H1 (cell line): ENCODE data around the gene SH3RF2. TPM values are rescaled to one million over a fixed set of nuclear protein-coding genes. Genes with fewer than 3 reads are reported as not detected.

ENCODE experiments used
- CTCF ChIA-PET: fragments of 300-600 bp; sonication (Branson Sonifier 250); formaldehyde crosslinking; loops from one replicate; lab custom pipeline; 2021; ENCODE audit not compliant: partially characterized antibody; lab: Charles Lee
- POLR2A ChIA-PET: fragments of 300-600 bp; sonication (Branson Sonifier 250); formaldehyde crosslinking; loops from one replicate; lab custom pipeline; 2021; ENCODE audit warnings: inconsistent platforms; ENCODE audit not compliant: partially characterized antibody; lab: Charles Lee
- DNase-seq, 2 experiments: peaks; one replicate each; pipeline versions ENCODE4 v3.0.0 to v3.0.0-alpha.2; 2010 to 2022; ENCODE audit warnings: low spot score in 2 of 2, low read depth in 1 of 2, mixed read lengths in 1 of 2
- FAIRE-seq: peaks from 2 replicates; lab custom pipeline; 2011; peaks lifted over from hg19 to GRCh38; lab: Jason Lieb, UNC
- H2AFZ ChIP-seq: 2 replicates; pipeline ENCODE4 v1.8.1; 2012; ENCODE audit warnings: low read length, inconsistent platforms
- H2AK5ac ChIP-seq: 2 replicates; pipeline ENCODE4 v1.6.1; 2013; ENCODE audit warnings: low read depth, low read length
- H2BK120ac ChIP-seq: replicated peaks from 2 replicates; pipeline ENCODE3; 2013; ENCODE audit warnings: low read depth, low read length, inconsistent platforms
- H2BK12ac ChIP-seq: 2 replicates; pipeline ENCODE4 v1.6.1; 2013; ENCODE audit warnings: low read depth, low read length
- H2BK15ac ChIP-seq: 2 replicates; pipeline ENCODE4 v1.6.1; 2013; ENCODE audit warnings: low read length
- H2BK20ac ChIP-seq: 2 replicates; pipeline ENCODE4 v1.6.1; 2013; ENCODE audit warnings: low read length
- H2BK5ac ChIP-seq: 2 replicates; pipeline ENCODE4 v1.6.1; 2013; ENCODE audit warnings: low read depth, low read length
- H3K14ac ChIP-seq: 2 replicates; pipeline ENCODE4 v1.6.1; 2013; ENCODE audit warnings: inconsistent platforms; ENCODE audit not compliant: insufficient read length
- H3K18ac ChIP-seq: 2 replicates; pipeline ENCODE4 v1.6.1; 2013; ENCODE audit warnings: low read length; ENCODE audit errors: extremely low read depth
- H3K23ac ChIP-seq: 2 replicates; pipeline ENCODE4 v1.6.1; 2013; ENCODE audit warnings: inconsistent platforms; ENCODE audit not compliant: insufficient read length
- H3K23me2 ChIP-seq: 2 replicates; pipeline ENCODE4 v1.6.1; 2013; ENCODE audit warnings: low read depth, low read length
- H3K27ac ChIP-seq: 2 replicates; pipeline ENCODE4 v1.6.1; 2011; ENCODE audit warnings: low read depth, low read length, inconsistent platforms
- H3K27me3 ChIP-seq, 4 experiments: replicated peaks in 1 of 4; 1 replicate in 1 of 4; 2 replicates in 3 of 4; pipeline versions ENCODE4 v1.6.1 to v1.8.1; 2011 to 2013; ENCODE audit warnings: low read length in 3 of 4, mild to moderate bottlenecking in 3 of 4, inconsistent platforms in 2 of 4, mixed read lengths in 2 of 4, moderate library complexity in 1 of 4; ENCODE audit not compliant: control insufficient read depth in 3 of 4, insufficient read depth in 3 of 4; ENCODE audit errors: extremely low read depth in 1 of 4
- H3K36me3 ChIP-seq, 4 experiments: 2 replicates each; pipeline versions ENCODE4 v1.6.1 to v1.8.1; 2011 to 2013; ENCODE audit warnings: mild to moderate bottlenecking in 4 of 4, low read length in 3 of 4, moderate library complexity in 2 of 4, control low read depth in 1 of 4, inconsistent platforms in 1 of 4; ENCODE audit not compliant: insufficient read depth in 4 of 4, control insufficient read depth in 2 of 4
- H3K4ac ChIP-seq: replicated peaks from 2 replicates; pipeline ENCODE3; 2013; ENCODE audit warnings: low read length, low read depth, mixed read lengths, inconsistent platforms; ENCODE audit not compliant: insufficient read length
- H3K4me1 ChIP-seq, 4 experiments: replicated peaks in 1 of 4; 1 replicate in 1 of 4; 2 replicates in 3 of 4; pipeline versions ENCODE4 v1.6.1 to v1.8.1; 2011 to 2013; ENCODE audit warnings: low read length in 3 of 4, inconsistent platforms in 2 of 4, mixed read lengths in 1 of 4; ENCODE audit not compliant: insufficient read depth in 4 of 4, control insufficient read depth in 3 of 4
- H3K4me2 ChIP-seq, 2 experiments: 2 replicates each; pipeline versions ENCODE4 v1.6.1 to v1.8.1; 2011 to 2013; ENCODE audit warnings: low read depth in 2 of 2, low read length in 2 of 2, control low read depth in 1 of 2, inconsistent platforms in 1 of 2, mild to moderate bottlenecking in 1 of 2; ENCODE audit not compliant: insufficient read depth in 1 of 2
- H3K4me3 ChIP-seq, 4 experiments: fragments of 200-600, 300-600 bp in 1 of 4; sonication (generic), shearing (Covaris generic), sonication (Bioruptor Twin) in 1 of 4; 2 replicates each; pipeline versions ENCODE4 v1.5.1 to v1.8.1; 2011 to 2016; ENCODE audit warnings: low read length in 4 of 4, low read depth in 3 of 4, control low read depth in 2 of 4, inconsistent platforms in 2 of 4, mild to moderate bottlenecking in 2 of 4, mixed read lengths in 1 of 4, moderate library complexity in 1 of 4; ENCODE audit not compliant: insufficient read depth in 2 of 4; ENCODE audit errors: extremely low read depth in 1 of 4
- H3K56ac ChIP-seq: replicated peaks from 2 replicates; pipeline ENCODE3; 2013; ENCODE audit warnings: low read depth, mild to moderate bottlenecking, mixed read lengths, low read length, inconsistent platforms; ENCODE audit not compliant: insufficient read length
- H3K79me1 ChIP-seq: 2 replicates; pipeline ENCODE4 v1.6.1; 2013; ENCODE audit warnings: low read depth, low read length, control low read depth
- H3K79me2 ChIP-seq, 2 experiments: 2 replicates each; pipeline versions ENCODE4 v1.6.1 to v1.8.1; 2012 to 2013; ENCODE audit warnings: low read length in 2 of 2, mild to moderate bottlenecking in 2 of 2, inconsistent platforms in 1 of 2; ENCODE audit not compliant: insufficient read depth in 2 of 2, control insufficient read depth in 1 of 2
- H3K9ac ChIP-seq, 4 experiments: replicated peaks in 1 of 4; 1 replicate in 1 of 4; 2 replicates in 3 of 4; pipeline versions ENCODE4 v1.6.1 to v1.8.1; 2011 to 2013; ENCODE audit warnings: low read depth in 3 of 4, low read length in 3 of 4, control low read depth in 2 of 4, mild to moderate bottlenecking in 2 of 4, moderate library complexity in 2 of 4, inconsistent platforms in 1 of 4; ENCODE audit errors: extremely low read depth in 1 of 4
- H3K9me3 ChIP-seq, 2 experiments: 2 replicates each; pipeline versions ENCODE4 v1.6.1 to v1.8.1; 2012 to 2013; ENCODE audit warnings: mild to moderate bottlenecking in 2 of 2, moderate library complexity in 2 of 2, control low read depth in 1 of 2, inconsistent platforms in 1 of 2, low read depth in 1 of 2, low read length in 1 of 2, mixed read lengths in 1 of 2; ENCODE audit not compliant: insufficient read depth in 2 of 2
- H4K20me1 ChIP-seq, 2 experiments: replicated peaks in 1 of 2; 2 replicates each; pipeline versions ENCODE3 to v1.8.1; 2011 to 2013; ENCODE audit warnings: inconsistent platforms in 2 of 2, low read length in 2 of 2, mild to moderate bottlenecking in 1 of 2; ENCODE audit not compliant: insufficient read depth in 2 of 2, control insufficient read depth in 1 of 2
- H4K5ac ChIP-seq: 2 replicates; pipeline ENCODE4 v1.6.1; 2013; ENCODE audit warnings: low read length, low read depth, mixed read lengths, inconsistent platforms; ENCODE audit not compliant: insufficient read length
- H4K8ac ChIP-seq: 2 replicates; pipeline ENCODE4 v1.8.0; 2013; ENCODE audit warnings: mild to moderate bottlenecking, moderate library complexity, low read length, inconsistent platforms; ENCODE audit not compliant: insufficient read depth; ENCODE audit errors: extremely low read depth
- H4K91ac ChIP-seq: replicated peaks from 2 replicates; pipeline ENCODE3; 2013; ENCODE audit warnings: low read length, mixed read lengths, inconsistent platforms; ENCODE audit not compliant: insufficient read length
- CBX5 ChIP-seq: fragments of 300-800, 300-1000 bp; sonication (generic); IDR thresholded peaks from 2 replicates; pipeline ENCODE4 v1.7.1; 2016; ENCODE audit warnings: antibody characterized with exemption, low read length, low read depth
- CHD1 ChIP-seq: IDR thresholded peaks from 2 replicates; pipeline ENCODE4 v1.6.1; 2012; ENCODE audit warnings: low read depth, low read length, improper control_type of control experiment
- CHD2 ChIP-seq: IDR thresholded peaks from 2 replicates; pipeline ENCODE4 v1.6.1; 2012; ENCODE audit warnings: low read length, improper control_type of control experiment
- FOSL1 ChIP-seq: IDR thresholded peaks from 2 replicates; pipeline ENCODE4 v1.6.1; 2011; ENCODE audit warnings: mild to moderate bottlenecking, low read depth, low read length, moderate library complexity; ENCODE audit not compliant: insufficient read depth
- JUN ChIP-seq: IDR thresholded peaks from 2 replicates; pipeline ENCODE4 v1.6.1; 2011; ENCODE audit warnings: low read depth, mild to moderate bottlenecking, improper control_type of control experiment, low read length
- POLR2A ChIP-seq, 2 experiments: IDR thresholded peaks; 1 replicate in 1 of 2; 2 replicates in 1 of 2; pipeline ENCODE4 v1.6.1; 2011; ENCODE audit warnings: low read depth in 2 of 2, low read length in 2 of 2, mild to moderate bottlenecking in 2 of 2; ENCODE audit errors: control extremely low read depth in 1 of 2
- POU5F1 ChIP-seq: IDR thresholded peaks from 2 replicates; pipeline ENCODE4 v1.6.1; 2011; ENCODE audit warnings: low read depth, mild to moderate bottlenecking, low read length, moderate library complexity
- TAF1 ChIP-seq: IDR thresholded peaks from 2 replicates; pipeline ENCODE4 v1.6.1; 2011; ENCODE audit warnings: mild to moderate bottlenecking, low read depth, low read length
- TAF7 ChIP-seq: optimal IDR thresholded peaks from 2 replicates; pipeline ENCODE3; 2011; ENCODE audit warnings: low read depth, mild to moderate bottlenecking, inconsistent platforms, low read length, moderate library complexity, borderline replicate concordance
- TCF12 ChIP-seq: IDR thresholded peaks from 2 replicates; pipeline ENCODE4 v1.6.1; 2011; ENCODE audit warnings: low read depth, mild to moderate bottlenecking, low read length
- TEAD4 ChIP-seq: IDR thresholded peaks from 2 replicates; pipeline ENCODE4 v1.6.1; 2012; ENCODE audit warnings: low read depth, low read length, inconsistent platforms, mixed read lengths
- WGBS, 2 experiments: shearing (Covaris generic) in 1 of 2; methylation state at CpG; one replicate each; pipeline versions ENCODE4 v1.1.6 to v1.1.7; 2013 to 2015; ENCODE audit warnings: low lambda C conversion rate in 2 of 2, mixed read lengths in 2 of 2, inconsistent platforms in 1 of 2, low coverage in 1 of 2, missing lambda C conversion rate in 1 of 2; ENCODE audit not compliant: insufficient replicate concordance in 2 of 2, insufficient coverage in 1 of 2, insufficient read length in 1 of 2; ENCODE audit errors: extremely low coverage in 1 of 2, missing lambda C conversion rate in 1 of 2; 5-methylcytosine and 5-hydroxymethylcytosine counted together
- polyA plus RNA-seq, 7 experiments: library from polyadenylated mRNA; depleted of rRNA in 3 of 7; stranded (reverse) in 5 of 7; unstranded in 2 of 7; fragments of >200 nt in 5 of 7; fragments of 200-250 nt in 2 of 7; gene quantifications; 1 replicate in 5 of 7; 2 replicates in 1 of 7; 4 replicates in 1 of 7; pipeline versions ENCODE4 v1.2.1 to v1.2.3, GENCODE V29; 2011 to 2013; ENCODE audit warnings: missing spikeins in 2 of 7, mixed read lengths in 2 of 7
- total RNA-seq: library from RNA; stranded (reverse); fragmentation: NEBNext Ultra II Directional; extraction: Animal tissue kit (Norgen Biotek cat#: 25700); gene quantifications from 2 replicates; pipeline ENCODE4 v1.2.1, GENCODE V29; 2021
- TF ChIP-seq, protein P1 (sequence below): IDR thresholded peaks from 2 replicates; pipeline ENCODE4 v1.6.1; 2012; ENCODE audit warnings: low read length, inconsistent platforms

The SH3RF2 gene
- total and polyA plus RNA-seq, 2 of the 8 experiments (the other 6 are each of a cell fraction or from before 2014, with no cell fraction given), result 0.80 to 0.95 TPM

DNA sequence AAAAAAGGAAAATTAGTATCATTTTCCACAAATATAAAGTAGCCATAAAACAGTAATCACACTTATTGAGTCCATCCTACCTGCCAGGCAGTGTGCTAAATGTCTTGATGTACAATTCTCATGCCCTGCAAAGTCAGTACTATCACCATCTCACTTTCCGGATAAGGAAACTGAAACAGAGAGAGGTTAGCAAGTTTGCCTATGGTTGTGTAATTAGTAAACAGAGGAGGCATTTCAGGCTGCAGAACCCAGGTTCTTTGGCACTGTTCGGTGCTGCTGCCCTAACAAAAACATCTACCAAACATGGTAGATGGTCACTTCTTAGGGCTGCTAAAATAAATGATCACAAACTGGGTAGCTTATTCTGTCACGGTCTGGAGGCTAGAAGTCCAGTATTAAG is 146.4 kb downstream of the SH3RF2 start:
- no peak overlapping the region for H4K5ac ChIP-seq
- no peak overlapping the region for H2AK5ac ChIP-seq
- no peak overlapping the region for H3K4ac ChIP-seq
- TF ChIP-seq, protein P1, sequence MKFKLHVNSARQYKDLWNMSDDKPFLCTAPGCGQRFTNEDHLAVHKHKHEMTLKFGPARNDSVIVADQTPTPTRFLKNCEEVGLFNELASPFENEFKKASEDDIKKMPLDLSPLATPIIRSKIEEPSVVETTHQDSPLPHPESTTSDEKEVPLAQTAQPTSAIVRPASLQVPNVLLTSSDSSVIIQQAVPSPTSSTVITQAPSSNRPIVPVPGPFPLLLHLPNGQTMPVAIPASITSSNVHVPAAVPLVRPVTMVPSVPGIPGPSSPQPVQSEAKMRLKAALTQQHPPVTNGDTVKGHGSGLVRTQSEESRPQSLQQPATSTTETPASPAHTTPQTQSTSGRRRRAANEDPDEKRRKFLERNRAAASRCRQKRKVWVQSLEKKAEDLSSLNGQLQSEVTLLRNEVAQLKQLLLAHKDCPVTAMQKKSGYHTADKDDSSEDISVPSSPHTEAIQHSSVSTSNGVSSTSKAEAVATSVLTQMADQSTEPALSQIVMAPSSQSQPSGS, result no peak
- TF ChIP-seq TAF1 (no peak), POU5F1 (no peak), POLR2A (IDR thresholded peaks at IDR 0.05; ENCODE audit: control extremely low read depth in 1 of 2, low read depth in 2 of 2, low read length in 2 of 2) (no peak), CBX5 (no peak), CHD2 (no peak), TCF12 (no peak), JUN (no peak), TAF7 (no peak), FOSL1 (no peak), CHD1 (no peak), TEAD4 (no peak)
- no peak overlapping the region for H4K8ac ChIP-seq
- H3K23me2 ChIP-seq, result no peaks in the 10 kb centered on the region
- no peak overlapping the region for H3K4me3 ChIP-seq
- DNase-seq, result no peak
- no peak overlapping the region for H3K56ac ChIP-seq
- H3K23ac ChIP-seq, result no peak overlapping the region
- no peak overlapping the region for H3K14ac ChIP-seq
- FAIRE-seq, result no peak
- no peak overlapping the region for H3K9ac ChIP-seq
- H4K91ac ChIP-seq, result no peak overlapping the region
- no peak overlapping the region for H3K4me2 ChIP-seq
- ChIA-PET CTCF (interaction anchor here (0.6 to 2.1 kb wide), 2 partner anchors 37 to 44 kb away, joined by 3 to 4 read pairs; no protein-coding TSS in a partner anchor), POLR2A (no interaction called here)
- no peaks in the 10 kb centered on the region for H3K79me1 ChIP-seq
- no peak overlapping the region for H2AFZ ChIP-seq
- H2BK120ac ChIP-seq, result no peak overlapping the region
- H4K20me1 ChIP-seq, result no peaks in the 10 kb centered on the region
- no peak overlapping the region for H2BK5ac ChIP-seq
- no peak overlapping the region for H3K27ac ChIP-seq
- 85% methylated on average over 3 of the region's 3 CpGs; no CpG with 5 or more reads in 1 of the 2 experiments for WGBS, 2 experiments
- no peaks in the 10 kb centered on the region for H3K9me3 ChIP-seq
- H2BK15ac ChIP-seq, result no peak overlapping the region
- no peaks in the 10 kb centered on the region for H3K36me3 ChIP-seq
- H2BK12ac ChIP-seq, result no peak overlapping the region
- no peak overlapping the region for H2BK20ac ChIP-seq
- H3K27me3 ChIP-seq, result no peaks in the 10 kb centered on the region
- H3K79me2 ChIP-seq, result no peaks in the 10 kb centered on the region
- H3K4me1 ChIP-seq, result peaks cover 0 to 13% (median 10%) of the 10 kb centered on the region in 4 experiments; a peak in 5 of 7 replicates
- H3K18ac ChIP-seq, result no peak overlapping the region
